ENCODE results near the gene ZNF608. TPM values are rescaled to one million over a fixed set of nuclear protein-coding genes. Genes with fewer than 3 reads are reported as not detected.

Gene ZNF608
- total RNA-seq, 1 donor from 2014 or later: 22.0 TPM

GRCh38 chr5:124729720-124730359 lies 16.6 kb downstream of the ZNF608 start:
- Mint-ChIP-seq H3K27ac (peak overlapping the region; percentile 43), H3K36me3 (ENCODE audit: low read depth) (no peaks in the 10 kb centered on the region), H3K4me3 (peak overlapping the region; percentile 3), H3K4me1 (peaks cover 62% of the 10 kb centered on the region), H3K9me3 (no peaks in the 10 kb centered on the region), H3K27me3 (no peaks in the 10 kb centered on the region)
- DNase-seq: no peak
- peak; percentile 30 for ATAC-seq (ENCODE audit: low read depth)
- intact Hi-C loops (cut with micrococcal nuclease): loop anchor here (1.0 to 2.0 kb wide), 2 partner anchors 7 to 13 kb away; no protein-coding TSS in a partner anchor
- ChIA-PET POLR2A (interaction anchor here (2.4 to 4.2 kb wide), 2 partner anchors 12 to 18 kb away, joined by 5 to 17 read pairs; partner anchors contain the start of gene ZNF608), CTCF (interaction anchor here (1.2 to 1.3 kb wide), 2 partner anchors 10 to 18 kb away, joined by 3 to 4 read pairs; no protein-coding TSS in a partner anchor)
- TF ChIP-seq CTCF (IDR thresholded peaks at IDR 0.05): no peak

GRCh38 chr5:124728968-124729332 lies 17.5 kb downstream of the ZNF608 start:
- H3K36me3 Mint-ChIP-seq (ENCODE audit: low read depth): no peaks in the 10 kb centered on the region

GRCh38 chr5:124728331-124728967 lies 18.0 kb downstream of the ZNF608 start:
- peak overlapping the region; percentile 60 for H3K27ac Mint-ChIP-seq
- ChIA-PET CTCF (interaction anchor here (1.1 kb wide), 1 partner anchor 205 kb away, joined by 3 read pairs; no protein-coding TSS in a partner anchor), POLR2A (interaction anchor here (0.8 to 4.2 kb wide), 5 partner anchors 10 to 22 kb away, joined by 3 to 17 read pairs (median 5); partner anchors contain the start of gene ZNF608)

More at GRCh38 chr5:124728968-124729332, 17.5 kb downstream of the ZNF608 start:
- peak overlapping the region; percentile 59 for H3K4me3 Mint-ChIP-seq
- no peak for TF ChIP-seq CTCF (IDR thresholded peaks at IDR 0.05)
- peaks cover 64% of the 10 kb centered on the region for H3K4me1 Mint-ChIP-seq
- H3K27me3 Mint-ChIP-seq: no peaks in the 10 kb centered on the region
- peak overlapping the region; percentile 60 for H3K27ac Mint-ChIP-seq
- CTCF ChIA-PET: interaction anchor here (1.1 kb wide), 1 partner anchor 206 kb away, joined by 3 read pairs; no protein-coding TSS in a partner anchor
- intact Hi-C loops (cut with micrococcal nuclease): loop anchor here (1.0 to 2.0 kb wide), 2 partner anchors 8 to 14 kb away; no protein-coding TSS in a partner anchor
- H3K9me3 Mint-ChIP-seq: no peaks in the 10 kb centered on the region
- no peak for DNase-seq
- ATAC-seq (ENCODE audit: low read depth): peak; percentile 49
- POLR2A ChIA-PET: interaction anchor here (1.3 to 4.2 kb wide), 3 partner anchors 11 to 22 kb away, joined by 3 to 17 read pairs (median 5); partner anchors contain the start of gene ZNF608

GRCh38 chr5:124726631-124727362 lies 19.6 kb downstream of the ZNF608 start:
- H3K27ac Mint-ChIP-seq: no peak overlapping the region
- H3K4me1 Mint-ChIP-seq: peaks cover 53% of the 10 kb centered on the region
- no peaks in the 10 kb centered on the region for H3K36me3 Mint-ChIP-seq (ENCODE audit: low read depth)
- H3K9me3 Mint-ChIP-seq: no peaks in the 10 kb centered on the region
- ChIA-PET CTCF (no interaction called here), POLR2A (interaction anchor here (0.7 to 2.6 kb wide), 3 partner anchors 11 to 21 kb away, joined by 9 to 22 read pairs (median 14); partner anchors contain the start of gene ZNF608)
- intact Hi-C loops (cut with micrococcal nuclease): no loop called here
- no peak overlapping the region for H3K4me3 Mint-ChIP-seq
- no peaks in the 10 kb centered on the region for H3K27me3 Mint-ChIP-seq
- ATAC-seq (ENCODE audit: low read depth): no peak
- no peak for DNase-seq
- TF ChIP-seq CTCF (IDR thresholded peaks at IDR 0.05): no peak

More at GRCh38 chr5:124728331-124728967, 18.0 kb downstream of the ZNF608 start:
- Mint-ChIP-seq H3K9me3 (no peaks in the 10 kb centered on the region), H3K27me3 (no peaks in the 10 kb centered on the region), H3K4me3 (peak overlapping the region; percentile 59), H3K36me3 (ENCODE audit: low read depth) (no peaks in the 10 kb centered on the region), H3K4me1 (peaks cover 66% of the 10 kb centered on the region)
- TF ChIP-seq CTCF (IDR thresholded peaks at IDR 0.05): no peak
- ATAC-seq (ENCODE audit: low read depth): no peak
- intact Hi-C loops (cut with micrococcal nuclease): loop anchor here (2.0 kb wide), 1 partner anchor 14 kb away; no protein-coding TSS in a partner anchor
- DNase-seq: no peak
